SK-N-MC (cell line): Measurements from ENCODE around the gene ERMN.

Experiments
- FOXP2 ChIP-seq: optimal IDR thresholded peaks from 2 replicates; pipeline ENCODE3; 2011; ENCODE audit warnings: mild to moderate bottlenecking, moderate library complexity; ENCODE audit not compliant: insufficient read depth; ENCODE audit errors: extremely low read length, control extremely low read depth
- POLR2AphosphoS5 ChIP-seq: IDR thresholded peaks from 2 replicates; pipeline ENCODE4 v1.6.1; 2012; ENCODE audit warnings: mild to moderate bottlenecking, low read depth, low read length, borderline replicate concordance

GRCh38 chr2:157329524-157329923 lies 3.9 kb upstream of the ERMN start:
- TF ChIP-seq FOXP2 (no peak), POLR2AphosphoS5 (no peak)
